ENCODE data around the gene SLC40A1. TPM values are rescaled to one million over a fixed set of nuclear protein-coding genes. Genes with fewer than 3 reads are reported as not detected.

SLC40A1 gene
- total and polyA plus RNA-seq, 12 donors: 84.1 to 3,561 (median 883) TPM

- Histone ChIP-seq H3K27me3 (no peaks in the 10 kb centered on the region), H3K4me1 (replicated peaks in 1 of 2) (peaks cover 89 to 93% of the 10 kb centered on the region in 2 donors), H3K36me3 (replicated peaks in 1 of 2) (peaks cover 0 to 39% of the 10 kb centered on the region in 2 donors), H3K9me3 (replicated peaks in 1 of 3) (no peaks in the 10 kb centered on the region), H3K4me3 (no peak overlapping the region), H3K27ac (peak overlapping the region in 4 of 5 donors; percentile 38 to 69 (median 67))
- intact Hi-C loops (cut with DNase I): no loop called here
- DNase-seq: no peak
- no peak for TF ChIP-seq CTCF (IDR thresholded peaks at IDR 0.05)
- TF ChIP-seq POLR2A (IDR thresholded peaks at IDR 0.05): peak in 1 of 2 donors; percentile 17
These were observed 20.4 kb downstream of the SLC40A1 start for GRCh38 chr2:189560273-189560586.

- H3K27ac ChIP-seq: peak overlapping the region in 4 of 5 donors; percentile 38 to 69 (median 67)
- WGBS, 4 donors: 35 to 49% (median 45%) methylated on average over 2 of the region's 2 CpGs
- peak in 5 of 7 donors; percentile 64 to 89 (median 72) for DNase-seq
- TF ChIP-seq CTCF (IDR thresholded peaks at IDR 0.05): no peak
- no peak for TF ChIP-seq POLR2A (IDR thresholded peaks at IDR 0.05)
- H3K36me3 ChIP-seq (replicated peaks in 1 of 2): peaks cover 0 to 34% of the 10 kb centered on the region in 2 donors
- peaks cover 85 to 93% of the 10 kb centered on the region in 2 donors for H3K4me1 ChIP-seq (replicated peaks in 1 of 2)
- H3K27me3 ChIP-seq: no peaks in the 10 kb centered on the region
- H3K4me3 ChIP-seq: no peak overlapping the region
- intact Hi-C loops (cut with DNase I): no loop called here
- no peaks in the 10 kb centered on the region for H3K9me3 ChIP-seq (replicated peaks in 1 of 3)
These were observed 20.9 kb downstream of the SLC40A1 start for GRCh38 chr2:189559579-189560272.

GRCh38 chr2:189558516-189559272 is 21.9 kb downstream of the SLC40A1 start:
- peaks cover 85 to 96% of the 10 kb centered on the region in 2 donors for H3K4me1 ChIP-seq (replicated peaks in 1 of 2)
- 62 to 78% (median 73%) methylated on average over 6 of the region's 6 CpGs for WGBS, 4 donors
- no peak for TF ChIP-seq POLR2A (IDR thresholded peaks at IDR 0.05)
- no peaks in the 10 kb centered on the region for H3K27me3 ChIP-seq
- peak in 1 of 7 donors; percentile 38 for DNase-seq
- peaks cover 0 to 24% of the 10 kb centered on the region in 2 donors for H3K36me3 ChIP-seq (replicated peaks in 1 of 2)
- intact Hi-C loops (cut with DNase I): no loop called here
- no peak overlapping the region for H3K4me3 ChIP-seq
- H3K9me3 ChIP-seq (replicated peaks in 1 of 3): no peaks in the 10 kb centered on the region
- H3K27ac ChIP-seq: peak overlapping the region in 4 of 5 donors; percentile 67 to 69 (median 68)

- no peak for DNase-seq
- Histone ChIP-seq H3K27me3 (no peaks in the 10 kb centered on the region), H3K4me3 (no peak overlapping the region), H3K27ac (peak overlapping the region in 3 of 5 donors; percentile 43 to 69 (median 67)), H3K4me1 (replicated peaks in 1 of 2) (peaks cover 85 to 98% of the 10 kb centered on the region in 2 donors), H3K9me3 (replicated peaks in 1 of 3) (no peaks in the 10 kb centered on the region), H3K36me3 (replicated peaks in 1 of 2) (peaks cover 0 to 11% of the 10 kb centered on the region in 2 donors)
- intact Hi-C loops (cut with DNase I): no loop called here
- TF ChIP-seq CTCF (IDR thresholded peaks at IDR 0.05) (no peak), POLR2A (IDR thresholded peaks at IDR 0.05) (no peak)
- WGBS, 4 donors: 26 to 36% (median 35%) methylated on average over 1 of the region's 1 CpG
These were observed 23.2 kb downstream of the SLC40A1 start for GRCh38 chr2:189557373-189557772.
